ENCODE measurements around the gene OTOS.

Gene OTOS

DNA sequence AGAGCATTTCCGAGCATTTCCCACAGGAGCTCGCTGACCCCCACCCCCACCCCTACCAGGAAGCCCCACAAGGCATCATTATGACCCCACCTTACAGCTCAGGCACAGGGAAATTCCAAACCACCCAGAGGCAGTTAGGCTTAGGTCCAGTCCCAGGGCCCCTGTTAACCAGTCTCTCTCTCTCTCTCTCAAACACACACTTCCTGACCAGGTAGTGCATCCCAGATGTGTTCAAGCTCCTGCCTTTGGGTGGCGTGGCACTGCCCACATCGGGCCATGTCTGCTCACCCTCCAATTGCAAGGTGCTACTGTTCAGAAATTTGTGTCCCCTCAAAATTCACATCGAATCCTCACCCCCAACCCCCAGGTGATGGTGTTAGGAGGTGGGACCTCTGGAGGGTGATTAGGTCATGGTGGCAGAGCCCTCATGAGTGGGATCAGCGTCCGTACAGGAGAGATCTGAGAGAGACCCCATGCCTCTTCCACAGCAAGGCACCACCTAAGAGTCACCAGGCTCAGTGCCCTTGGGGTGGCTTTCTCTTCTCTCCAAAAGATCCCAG is 13.2 kb downstream of the OTOS start:
- no peak overlapping the region for H3K4me3 ChIP-seq (ENCODE audit: low read depth, low read length)
- TF ChIP-seq, protein P1, sequence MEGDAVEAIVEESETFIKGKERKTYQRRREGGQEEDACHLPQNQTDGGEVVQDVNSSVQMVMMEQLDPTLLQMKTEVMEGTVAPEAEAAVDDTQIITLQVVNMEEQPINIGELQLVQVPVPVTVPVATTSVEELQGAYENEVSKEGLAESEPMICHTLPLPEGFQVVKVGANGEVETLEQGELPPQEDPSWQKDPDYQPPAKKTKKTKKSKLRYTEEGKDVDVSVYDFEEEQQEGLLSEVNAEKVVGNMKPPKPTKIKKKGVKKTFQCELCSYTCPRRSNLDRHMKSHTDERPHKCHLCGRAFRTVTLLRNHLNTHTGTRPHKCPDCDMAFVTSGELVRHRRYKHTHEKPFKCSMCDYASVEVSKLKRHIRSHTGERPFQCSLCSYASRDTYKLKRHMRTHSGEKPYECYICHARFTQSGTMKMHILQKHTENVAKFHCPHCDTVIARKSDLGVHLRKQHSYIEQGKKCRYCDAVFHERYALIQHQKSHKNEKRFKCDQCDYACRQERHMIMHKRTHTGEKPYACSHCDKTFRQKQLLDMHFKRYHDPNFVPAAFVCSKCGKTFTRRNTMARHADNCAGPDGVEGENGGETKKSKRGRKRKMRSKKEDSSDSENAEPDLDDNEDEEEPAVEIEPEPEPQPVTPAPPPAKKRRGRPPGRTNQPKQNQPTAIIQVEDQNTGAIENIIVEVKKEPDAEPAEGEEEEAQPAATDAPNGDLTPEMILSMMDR (IDR thresholded peaks at IDR 0.05; ENCODE audit: low read depth, low read length), result no peak

DNA sequence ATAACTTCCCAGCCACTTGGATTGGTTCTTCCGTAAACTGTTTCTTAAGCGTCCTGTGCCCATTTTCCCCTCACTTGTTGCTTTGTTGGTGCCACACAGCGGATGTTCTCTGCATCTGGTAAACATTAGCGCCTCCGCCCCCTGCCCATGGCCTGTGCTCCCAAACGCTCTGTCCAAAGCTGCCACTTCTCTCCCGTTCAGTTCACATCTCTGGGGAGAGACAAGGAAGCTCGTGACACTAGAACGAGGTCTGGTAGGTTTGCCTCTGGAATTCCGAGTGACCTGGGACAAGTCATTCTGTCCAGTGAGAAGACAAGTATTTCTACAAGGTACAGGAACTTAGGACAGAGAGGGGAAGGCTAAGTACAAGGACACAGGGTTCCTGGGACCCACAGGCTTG is 13.7 kb downstream of the OTOS start:
- TF ChIP-seq, protein P1 (IDR thresholded peaks at IDR 0.05; ENCODE audit: low read depth, low read length), result no peak
- no peak overlapping the region for H3K4me3 ChIP-seq (ENCODE audit: low read depth, low read length)

DNA sequence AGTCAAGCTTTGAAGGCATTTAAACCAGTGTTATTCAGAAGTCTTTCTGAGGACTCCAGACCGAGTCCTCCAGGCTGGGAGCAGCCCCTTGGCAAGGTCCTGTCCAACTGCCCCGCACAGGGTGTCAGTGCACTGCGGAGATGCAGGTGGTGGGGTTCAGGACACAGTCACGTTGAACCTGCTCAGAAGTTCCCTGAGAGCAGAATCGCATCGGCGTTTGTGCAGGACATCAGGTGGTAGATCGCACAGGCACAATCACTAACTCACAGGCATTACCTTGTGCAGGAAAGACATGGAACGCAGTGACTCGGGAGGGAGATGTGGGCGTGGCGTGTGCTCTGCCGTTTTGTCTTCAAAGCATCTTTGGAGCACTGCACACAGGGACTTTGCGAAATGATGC is 14.7 kb downstream of the OTOS start:
- TF ChIP-seq, protein P1 (IDR thresholded peaks at IDR 0.05; ENCODE audit: low read depth, low read length), result no peak
- H3K4me3 ChIP-seq (ENCODE audit: low read depth, low read length), result no peak overlapping the region

DNA sequence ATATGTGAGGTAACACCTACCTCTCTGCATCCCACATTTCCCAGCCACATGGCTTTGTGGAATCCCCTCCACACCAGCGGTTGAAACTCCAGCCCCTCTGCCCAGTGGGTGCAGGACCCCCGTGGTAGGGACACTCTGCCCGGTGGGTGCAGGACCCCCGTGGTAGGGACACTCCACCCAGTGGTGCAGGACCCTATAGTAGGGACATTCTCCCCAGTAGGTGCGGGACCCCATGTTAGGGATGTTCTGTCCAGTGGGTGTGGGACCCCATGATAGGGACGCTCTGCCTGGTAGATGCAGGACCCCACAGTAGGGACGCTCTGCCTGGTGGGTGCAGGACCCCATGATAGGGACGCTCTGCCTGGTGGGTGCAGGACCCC is 15.8 kb downstream of the OTOS start:
- TF ChIP-seq, protein P1 (IDR thresholded peaks at IDR 0.05; ENCODE audit: low read depth, low read length), result no peak
- H3K4me3 ChIP-seq (ENCODE audit: low read depth, low read length), result no peak overlapping the region

DNA sequence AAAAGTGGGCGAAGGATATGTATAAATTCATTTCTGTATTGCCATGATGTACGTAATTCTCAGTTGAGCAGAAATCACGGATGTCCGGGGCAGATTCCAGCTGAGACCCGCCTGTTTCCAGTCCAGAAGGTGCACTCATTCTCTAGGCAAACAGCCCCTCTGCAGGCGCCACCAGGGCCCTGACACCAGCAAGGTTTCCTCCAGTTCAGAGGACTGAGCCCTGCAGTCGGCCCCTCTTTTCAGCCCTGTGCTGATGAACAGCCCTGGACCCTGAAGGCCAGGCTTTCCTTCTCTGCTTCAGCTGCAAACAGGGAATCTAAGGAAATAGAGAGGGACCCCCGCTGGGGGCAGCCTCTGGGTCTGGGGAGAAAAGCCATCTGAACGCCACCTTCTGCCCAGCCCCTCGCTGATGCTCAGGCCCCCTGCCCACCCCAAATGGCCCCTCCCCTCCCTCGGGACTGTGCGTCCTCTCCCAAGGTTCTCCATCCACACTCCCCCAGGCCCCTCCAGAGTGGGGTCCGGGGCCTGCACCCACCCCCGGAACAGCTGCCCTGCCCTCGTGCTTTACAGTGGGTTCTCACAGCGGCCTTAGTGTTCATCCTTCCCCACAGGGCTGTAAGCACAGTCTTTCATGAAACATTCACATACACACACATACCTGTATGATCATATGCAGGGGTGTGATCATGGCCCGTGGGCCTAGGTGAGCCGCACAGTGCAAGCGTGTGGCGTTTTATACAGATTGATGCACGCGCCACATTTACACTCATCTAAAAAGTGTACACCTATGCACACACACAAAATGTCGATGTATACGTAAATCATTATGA is 16.4 kb downstream of the OTOS start:
- H3K4me3 ChIP-seq (ENCODE audit: low read depth, low read length), result no peak overlapping the region
- TF ChIP-seq, protein P1 (IDR thresholded peaks at IDR 0.05; ENCODE audit: low read depth, low read length), result no peak

DNA sequence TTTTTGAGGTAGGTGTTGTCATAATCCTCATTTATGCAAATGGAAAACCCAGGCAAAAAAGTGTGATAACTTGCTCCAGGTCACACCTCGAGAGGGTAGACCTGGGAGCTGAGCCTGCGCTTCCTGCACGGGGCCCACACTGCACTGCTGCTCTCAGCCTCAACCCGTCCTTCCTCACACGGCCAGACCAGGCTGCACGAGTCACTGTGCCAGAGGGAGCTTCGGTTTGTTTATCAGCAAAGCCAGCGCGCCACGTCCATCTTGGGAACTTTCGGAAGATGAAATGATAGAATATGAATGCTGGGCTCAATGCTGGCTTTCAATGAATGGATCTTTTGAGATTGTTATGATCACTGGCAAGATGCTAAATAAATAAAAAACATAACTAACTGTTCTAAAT is 18.8 kb downstream of the OTOS start:
- H3K4me3 ChIP-seq (ENCODE audit: low read depth, low read length), result no peak overlapping the region

DNA sequence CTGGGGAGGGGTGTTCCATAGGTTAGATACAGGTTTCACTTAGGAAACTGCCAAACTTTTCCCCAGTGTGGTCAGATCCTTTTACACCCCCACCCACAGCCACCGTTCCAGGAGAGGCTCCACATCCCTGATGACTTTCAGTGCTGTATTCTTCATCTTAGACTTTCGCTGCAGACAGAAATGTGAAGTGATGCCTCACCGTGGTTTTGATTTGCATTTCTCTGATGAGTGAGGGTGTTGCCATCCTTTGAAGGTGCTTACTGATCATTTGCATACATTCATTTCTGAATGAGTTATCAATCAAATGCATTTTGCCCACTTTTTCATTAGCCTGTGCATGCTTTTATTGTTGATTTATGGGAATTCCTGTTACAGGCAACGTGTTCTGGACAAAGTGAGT is 19.3 kb downstream of the OTOS start:
- TF ChIP-seq, protein P1 (IDR thresholded peaks at IDR 0.05; ENCODE audit: low read depth, low read length), result no peak
- no peak overlapping the region for H3K4me3 ChIP-seq (ENCODE audit: low read depth, low read length)

More for the DNA sequence above, 18.8 kb downstream of the OTOS start:
- TF ChIP-seq, protein P1 (IDR thresholded peaks at IDR 0.05; ENCODE audit: low read depth, low read length), result no peak

Data from WI38 (cell line).